SK-N-SH treated with all-trans-retinoic acid at 6 μM for 48 hours (cell line): Measurements from ENCODE around the gene MYPN.

ENCODE experiments used
- ATAC-seq: fragments of 200-7000 bp; cut with Tn5 transposase; 3 replicates; pipeline ENCODE4 v1.9.1; 2020; ENCODE audit warnings: mild to moderate bottlenecking, moderate library complexity
- ARNTL ChIP-seq: fragments of 450-650 bp; formaldehyde crosslinking; IDR thresholded peaks from 2 replicates; pipeline ENCODE4 v1.5.0; 2020; ENCODE audit warnings: low read depth, mild to moderate bottlenecking, moderate library complexity, borderline replicate concordance
- BACH2 ChIP-seq: fragments of 250-450 bp; sonication (Bioruptor Pico); IDR thresholded peaks from 2 replicates; pipeline ENCODE4 v1.9.0; 2021; ENCODE audit warnings: mild to moderate bottlenecking, borderline replicate concordance
- CSDC2 ChIP-seq: fragments of 250-450 bp; sonication (Bioruptor Pico); IDR thresholded peaks from 2 replicates; pipeline ENCODE4 v1.5.0; 2020; ENCODE audit warnings: mild to moderate bottlenecking, moderate library complexity
- ESRRG ChIP-seq: fragments of 250-450 bp; sonication (Bioruptor Pico); IDR thresholded peaks from 2 replicates; pipeline ENCODE4 v1.6.1; 2021; ENCODE audit warnings: mild to moderate bottlenecking
- GLIS3 ChIP-seq: fragments of 250-450 bp; sonication (Bioruptor Pico); IDR thresholded peaks from 2 replicates; pipeline ENCODE4 v1.5.0; 2020; ENCODE audit warnings: mild to moderate bottlenecking, moderate library complexity
- ISL1 ChIP-seq: fragments of 250-450 bp; sonication (Bioruptor Pico); IDR thresholded peaks from 2 replicates; pipeline ENCODE4 v2.1.2; 2022; ENCODE audit warnings: mild to moderate bottlenecking, moderate library complexity
- OSR1 ChIP-seq: fragments of 250-450 bp; sonication (Bioruptor Pico); IDR thresholded peaks from 2 replicates; pipeline ENCODE4 v1.8.0; 2022; ENCODE audit warnings: moderate library complexity, mild to moderate bottlenecking, inconsistent platforms
- PATZ1 ChIP-seq: fragments of 250-450 bp; sonication (Bioruptor Pico); IDR thresholded peaks from 2 replicates; pipeline ENCODE4 v1.8.0; 2020; ENCODE audit warnings: mild to moderate bottlenecking, moderate library complexity, borderline replicate concordance
- PPARA ChIP-seq: fragments of 250-450 bp; sonication (Bioruptor Pico); IDR thresholded peaks from 2 replicates; pipeline ENCODE4 v1.5.0; 2020; ENCODE audit warnings: mild to moderate bottlenecking, borderline replicate concordance
- RARB ChIP-seq: fragments of 250-450 bp; sonication (Bioruptor Pico); IDR thresholded peaks from 2 replicates; pipeline ENCODE4 v1.8.0; 2021; ENCODE audit warnings: mild to moderate bottlenecking, moderate library complexity
- SNAI2 ChIP-seq: fragments of 250-450 bp; sonication (Bioruptor Pico); IDR thresholded peaks from 2 replicates; pipeline ENCODE4 v1.5.0; 2020; ENCODE audit warnings: mild to moderate bottlenecking, moderate library complexity
- TCF4 ChIP-seq: fragments of 250-450 bp; sonication (Bioruptor Pico); IDR thresholded peaks from 2 replicates; pipeline ENCODE4 v1.8.0; 2021; ENCODE audit warnings: mild to moderate bottlenecking, moderate library complexity, borderline replicate concordance
- TOX ChIP-seq: fragments of 250-450 bp; sonication (Bioruptor Pico); IDR thresholded peaks from 2 replicates; pipeline ENCODE4 v1.8.0; 2021; ENCODE audit warnings: mild to moderate bottlenecking, moderate library complexity, borderline replicate concordance
- ZC3H10 ChIP-seq: fragments of 250-450 bp; sonication (Bioruptor Pico); IDR thresholded peaks from 2 replicates; pipeline ENCODE4 v1.5.1; 2021; ENCODE audit warnings: mild to moderate bottlenecking, moderate library complexity
- ZFP3 ChIP-seq: fragments of 250-450 bp; sonication (Bioruptor Pico); IDR thresholded peaks from 2 replicates; pipeline ENCODE4 v1.5.0; 2020; ENCODE audit warnings: mild to moderate bottlenecking, moderate library complexity
- ZFP30 ChIP-seq: fragments of 450-650 bp; formaldehyde crosslinking; IDR thresholded peaks from 2 replicates; pipeline ENCODE4 v1.5.0; 2022; ENCODE audit warnings: mild to moderate bottlenecking, moderate library complexity
- ZNF565 ChIP-seq: fragments of 450-650 bp; formaldehyde crosslinking; conservative IDR thresholded peaks from 2 replicates; pipeline ENCODE4 v1.5.0; 2020; ENCODE audit warnings: low read depth, mild to moderate bottlenecking, moderate library complexity
- ZNF70 ChIP-seq: fragments of 450-650 bp; formaldehyde crosslinking; IDR thresholded peaks from 2 replicates; pipeline ENCODE4 v1.5.0; 2020; ENCODE audit warnings: mild to moderate bottlenecking, moderate library complexity
- ZNF8 ChIP-seq: fragments of 450-650 bp; formaldehyde crosslinking; IDR thresholded peaks from 2 replicates; pipeline ENCODE4 v1.5.0; 2020; ENCODE audit warnings: mild to moderate bottlenecking, moderate library complexity
- TF ChIP-seq, protein P1 (sequence below): fragments of 250-450 bp; sonication (Bioruptor Pico); IDR thresholded peaks from 2 replicates; pipeline ENCODE4 v1.5.1; 2020; ENCODE audit warnings: low read depth, mild to moderate bottlenecking, moderate library complexity
- TF ChIP-seq, protein P2 (sequence below): fragments of 250-450 bp; sonication (Bioruptor Pico); IDR thresholded peaks from 2 replicates; pipeline ENCODE4 v1.5.0; 2020; ENCODE audit warnings: mild to moderate bottlenecking, moderate library complexity

MYPN gene

DNA sequence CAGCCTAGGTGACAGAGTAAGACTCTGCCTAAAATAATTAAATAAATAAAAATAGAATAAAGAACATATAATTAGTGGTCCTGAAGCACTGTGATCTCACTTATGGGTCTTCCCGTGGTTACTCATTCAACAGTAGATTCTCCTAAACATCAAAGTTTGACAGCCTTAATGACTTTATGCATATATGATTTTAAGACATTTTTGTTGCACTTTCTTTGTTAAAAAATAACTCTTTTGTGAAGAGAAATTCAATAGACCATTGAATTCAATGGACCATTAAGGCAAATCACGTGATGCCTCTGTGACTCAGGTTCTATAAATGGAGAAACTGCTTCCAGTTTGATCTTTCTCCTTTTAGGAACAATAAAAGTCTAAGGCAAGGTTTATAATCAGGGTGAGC lies 63.0 kb downstream of the MYPN start:
- ATAC-seq, result no peak
- TF ChIP-seq PATZ1, result no peak
- TF ChIP-seq ARNTL, result no peak
- no peak for TF ChIP-seq TOX (CRISPR knock-in tag)
- no peak for TF ChIP-seq CSDC2
- TF ChIP-seq ZFP3 (CRISPR knock-in tag), result no peak
- no peak for TF ChIP-seq ISL1 (CRISPR knock-in tag)
- no peak for TF ChIP-seq OSR1 (CRISPR knock-in tag)
- no peak for TF ChIP-seq GLIS3 (CRISPR knock-in tag)
- no peak for TF ChIP-seq ZFP30 (CRISPR knock-in tag)
- no peak for TF ChIP-seq BACH2 (CRISPR knock-in tag)
- TF ChIP-seq ZNF565 (CRISPR knock-in tag), result no peak

GRCh38 chr10:68175949-68176348 lies 66.7 kb downstream of the MYPN start:
- TF ChIP-seq ARNTL, result no peak
- TF ChIP-seq ZFP3 (CRISPR knock-in tag), result no peak
- no peak for TF ChIP-seq ISL1 (CRISPR knock-in tag)
- no peak for TF ChIP-seq CSDC2
- TF ChIP-seq PPARA (CRISPR knock-in tag), result no peak
- no peak for TF ChIP-seq RARB (CRISPR knock-in tag)
- TF ChIP-seq ZNF70, result no peak
- TF ChIP-seq, protein P1, sequence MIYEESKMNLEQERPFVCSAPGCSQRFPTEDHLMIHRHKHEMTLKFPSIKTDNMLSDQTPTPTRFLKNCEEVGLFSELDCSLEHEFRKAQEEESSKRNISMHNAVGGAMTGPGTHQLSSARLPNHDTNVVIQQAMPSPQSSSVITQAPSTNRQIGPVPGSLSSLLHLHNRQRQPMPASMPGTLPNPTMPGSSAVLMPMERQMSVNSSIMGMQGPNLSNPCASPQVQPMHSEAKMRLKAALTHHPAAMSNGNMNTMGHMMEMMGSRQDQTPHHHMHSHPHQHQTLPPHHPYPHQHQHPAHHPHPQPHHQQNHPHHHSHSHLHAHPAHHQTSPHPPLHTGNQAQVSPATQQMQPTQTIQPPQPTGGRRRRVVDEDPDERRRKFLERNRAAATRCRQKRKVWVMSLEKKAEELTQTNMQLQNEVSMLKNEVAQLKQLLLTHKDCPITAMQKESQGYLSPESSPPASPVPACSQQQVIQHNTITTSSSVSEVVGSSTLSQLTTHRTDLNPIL (CRISPR knock-in tag), result no peak
- no peak for TF ChIP-seq ZNF565 (CRISPR knock-in tag)
- TF ChIP-seq TOX (CRISPR knock-in tag), result no peak
- TF ChIP-seq, protein P2, sequence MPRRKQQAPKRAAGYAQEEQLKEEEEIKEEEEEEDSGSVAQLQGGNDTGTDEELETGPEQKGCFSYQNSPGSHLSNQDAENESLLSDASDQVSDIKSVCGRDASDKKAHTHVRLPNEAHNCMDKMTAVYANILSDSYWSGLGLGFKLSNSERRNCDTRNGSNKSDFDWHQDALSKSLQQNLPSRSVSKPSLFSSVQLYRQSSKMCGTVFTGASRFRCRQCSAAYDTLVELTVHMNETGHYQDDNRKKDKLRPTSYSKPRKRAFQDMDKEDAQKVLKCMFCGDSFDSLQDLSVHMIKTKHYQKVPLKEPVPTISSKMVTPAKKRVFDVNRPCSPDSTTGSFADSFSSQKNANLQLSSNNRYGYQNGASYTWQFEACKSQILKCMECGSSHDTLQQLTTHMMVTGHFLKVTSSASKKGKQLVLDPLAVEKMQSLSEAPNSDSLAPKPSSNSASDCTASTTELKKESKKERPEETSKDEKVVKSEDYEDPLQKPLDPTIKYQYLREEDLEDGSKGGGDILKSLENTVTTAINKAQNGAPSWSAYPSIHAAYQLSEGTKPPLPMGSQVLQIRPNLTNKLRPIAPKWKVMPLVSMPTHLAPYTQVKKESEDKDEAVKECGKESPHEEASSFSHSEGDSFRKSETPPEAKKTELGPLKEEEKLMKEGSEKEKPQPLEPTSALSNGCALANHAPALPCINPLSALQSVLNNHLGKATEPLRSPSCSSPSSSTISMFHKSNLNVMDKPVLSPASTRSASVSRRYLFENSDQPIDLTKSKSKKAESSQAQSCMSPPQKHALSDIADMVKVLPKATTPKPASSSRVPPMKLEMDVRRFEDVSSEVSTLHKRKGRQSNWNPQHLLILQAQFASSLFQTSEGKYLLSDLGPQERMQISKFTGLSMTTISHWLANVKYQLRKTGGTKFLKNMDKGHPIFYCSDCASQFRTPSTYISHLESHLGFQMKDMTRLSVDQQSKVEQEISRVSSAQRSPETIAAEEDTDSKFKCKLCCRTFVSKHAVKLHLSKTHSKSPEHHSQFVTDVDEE, result no peak
- no peak for TF ChIP-seq OSR1 (CRISPR knock-in tag)
- TF ChIP-seq SNAI2 (CRISPR knock-in tag), result no peak
- TF ChIP-seq ZNF8 (CRISPR knock-in tag), result no peak
- ATAC-seq, result no peak

- TF ChIP-seq TCF4 (no peak), OSR1 (CRISPR knock-in tag) (no peak), ZNF565 (CRISPR knock-in tag) (no peak), BACH2 (CRISPR knock-in tag) (no peak), GLIS3 (CRISPR knock-in tag) (no peak), ZC3H10 (CRISPR knock-in tag) (no peak), ESRRG (no peak), RARB (CRISPR knock-in tag) (no peak), ISL1 (CRISPR knock-in tag) (no peak), ZNF70 (no peak)
- TF ChIP-seq, protein P2, result no peak
- TF ChIP-seq, protein P1 (CRISPR knock-in tag), result no peak
- TF ChIP-seq, all 23 proteins: peak for 0
- ATAC-seq, result no peak
Observed at GRCh38 chr10:68176797-68177196, 67.5 kb downstream of the MYPN start.
